Adrenal gland (tissue), 5 donors: ENCODE data around the gene GLMN.

Experiments used
- POLR2A ChIP-seq, 2 donors: fragments of 450-650 bp; IDR thresholded peaks; one replicate each; pipeline ENCODE4 v1.6.1; 2017; ENCODE audit warnings: antibody characterized with exemption in 2 of 2, mild to moderate bottlenecking in 2 of 2, moderate library complexity in 1 of 2
- TF ChIP-seq, protein P1 (sequence below), 6 experiments: fragments of 450-650 bp in 4 of 6; fragments of 200-600 bp in 2 of 6; sonication (generic) in 1 of 6; IDR thresholded peaks; 1 replicate in 5 of 6; 2 replicates in 1 of 6; pipeline versions ENCODE4 v1.5.1 to v1.8.0; 2016 to 2021; ENCODE audit warnings: antibody characterized with exemption in 6 of 6, mild to moderate bottlenecking in 2 of 6, moderate library complexity in 1 of 6
- donor health status: DM: no; HTN: no; CAD: no.

DNA sequence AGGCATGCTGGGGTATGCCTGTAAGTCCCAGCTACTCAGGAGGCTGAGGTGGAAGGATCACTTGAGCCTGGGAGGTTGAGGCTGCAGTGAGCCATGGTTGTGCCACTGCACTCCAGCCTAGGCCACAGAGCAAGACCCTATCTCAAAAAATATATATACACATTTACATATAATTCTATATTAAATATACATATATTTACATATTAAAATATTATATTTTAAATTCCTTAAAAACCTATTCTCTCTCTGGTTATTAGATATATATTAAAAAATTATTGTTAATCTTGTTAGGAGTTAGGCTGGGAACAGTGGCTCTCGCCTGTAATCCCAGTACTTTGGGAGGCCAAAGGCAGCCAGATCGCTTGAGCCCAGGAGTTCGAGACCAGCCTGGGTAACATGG, 22.7 kb downstream of the GLMN start:
- TF ChIP-seq, protein P1, sequence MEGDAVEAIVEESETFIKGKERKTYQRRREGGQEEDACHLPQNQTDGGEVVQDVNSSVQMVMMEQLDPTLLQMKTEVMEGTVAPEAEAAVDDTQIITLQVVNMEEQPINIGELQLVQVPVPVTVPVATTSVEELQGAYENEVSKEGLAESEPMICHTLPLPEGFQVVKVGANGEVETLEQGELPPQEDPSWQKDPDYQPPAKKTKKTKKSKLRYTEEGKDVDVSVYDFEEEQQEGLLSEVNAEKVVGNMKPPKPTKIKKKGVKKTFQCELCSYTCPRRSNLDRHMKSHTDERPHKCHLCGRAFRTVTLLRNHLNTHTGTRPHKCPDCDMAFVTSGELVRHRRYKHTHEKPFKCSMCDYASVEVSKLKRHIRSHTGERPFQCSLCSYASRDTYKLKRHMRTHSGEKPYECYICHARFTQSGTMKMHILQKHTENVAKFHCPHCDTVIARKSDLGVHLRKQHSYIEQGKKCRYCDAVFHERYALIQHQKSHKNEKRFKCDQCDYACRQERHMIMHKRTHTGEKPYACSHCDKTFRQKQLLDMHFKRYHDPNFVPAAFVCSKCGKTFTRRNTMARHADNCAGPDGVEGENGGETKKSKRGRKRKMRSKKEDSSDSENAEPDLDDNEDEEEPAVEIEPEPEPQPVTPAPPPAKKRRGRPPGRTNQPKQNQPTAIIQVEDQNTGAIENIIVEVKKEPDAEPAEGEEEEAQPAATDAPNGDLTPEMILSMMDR (IDR thresholded peaks at IDR 0.05) = no peak
- no peak for TF ChIP-seq POLR2A (IDR thresholded peaks at IDR 0.05)
